ENCODE data around the gene TSR2.
"Not testable (repeated sequence)": the region's sequence is repeated elsewhere in the genome, so short reads cannot be mapped to it uniquely, and the experiment has no call there.

TSR2 gene

DNA sequence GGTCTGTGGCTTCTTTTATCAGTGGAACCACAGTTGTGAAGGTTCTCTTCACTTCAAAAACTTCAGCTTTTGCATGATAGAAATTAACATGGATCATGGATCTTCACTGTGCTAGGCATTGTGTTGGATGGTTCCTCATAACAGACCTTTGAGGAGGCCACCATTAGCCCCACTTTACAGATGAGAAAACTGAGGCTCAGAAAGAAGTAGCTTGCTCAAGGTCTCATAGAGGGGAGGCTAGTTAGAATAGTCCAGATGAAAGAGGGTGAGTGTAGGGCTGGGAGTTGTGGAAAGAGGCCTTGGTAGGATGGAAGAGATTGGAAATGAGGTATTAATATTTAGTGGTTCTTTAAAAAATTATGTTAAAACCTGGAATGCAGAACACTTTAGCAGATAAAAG lies 2.6 kb downstream of the TSR2 start:
- peaks cover 20% of the 10 kb centered on the region for H3K36me3 Mint-ChIP-seq (ENCODE audit: low read depth)
- no peak for DNase-seq (ENCODE audit: low spot score)
- no peak overlapping the region for H3K27ac Mint-ChIP-seq
- H3K27me3 Mint-ChIP-seq (ENCODE audit: low read depth), result no peaks in the 10 kb centered on the region
- H3K4me1 Mint-ChIP-seq (ENCODE audit: low read depth), result peaks cover 15% of the 10 kb centered on the region
- no peak overlapping the region for H3K4me3 Mint-ChIP-seq
- H3K9me3 Mint-ChIP-seq, result no peaks in the 10 kb centered on the region

DNA sequence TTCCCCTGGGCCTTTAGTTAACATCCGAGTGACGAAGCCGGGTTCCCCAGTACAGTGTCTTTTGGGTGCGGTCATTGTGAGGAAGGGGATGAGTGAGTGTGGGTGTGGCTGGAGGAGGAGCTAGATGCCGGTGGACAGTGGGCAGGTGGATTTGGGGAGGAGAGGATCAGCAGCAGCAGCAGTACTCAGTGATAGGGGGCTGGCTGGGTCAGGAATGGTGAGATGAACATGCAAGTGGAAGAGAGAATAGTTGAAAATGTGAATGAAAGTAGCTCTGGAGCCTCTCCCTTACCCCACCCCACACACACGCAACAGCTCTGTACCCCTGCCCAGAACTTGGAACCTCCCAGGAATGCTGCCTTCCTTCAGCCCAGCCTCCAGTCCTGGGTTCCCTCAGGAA lies 4.5 kb downstream of the TSR2 start:
- H3K36me3 Mint-ChIP-seq (ENCODE audit: low read depth), result peaks cover 20% of the 10 kb centered on the region
- no peak overlapping the region for H3K27ac Mint-ChIP-seq
- H3K9me3 Mint-ChIP-seq, result no peaks in the 10 kb centered on the region
- peaks cover 14% of the 10 kb centered on the region for H3K4me1 Mint-ChIP-seq (ENCODE audit: low read depth)
- no peak for DNase-seq (ENCODE audit: low spot score)
- H3K4me3 Mint-ChIP-seq, result no peak overlapping the region
- H3K27me3 Mint-ChIP-seq (ENCODE audit: low read depth), result no peaks in the 10 kb centered on the region

DNA sequence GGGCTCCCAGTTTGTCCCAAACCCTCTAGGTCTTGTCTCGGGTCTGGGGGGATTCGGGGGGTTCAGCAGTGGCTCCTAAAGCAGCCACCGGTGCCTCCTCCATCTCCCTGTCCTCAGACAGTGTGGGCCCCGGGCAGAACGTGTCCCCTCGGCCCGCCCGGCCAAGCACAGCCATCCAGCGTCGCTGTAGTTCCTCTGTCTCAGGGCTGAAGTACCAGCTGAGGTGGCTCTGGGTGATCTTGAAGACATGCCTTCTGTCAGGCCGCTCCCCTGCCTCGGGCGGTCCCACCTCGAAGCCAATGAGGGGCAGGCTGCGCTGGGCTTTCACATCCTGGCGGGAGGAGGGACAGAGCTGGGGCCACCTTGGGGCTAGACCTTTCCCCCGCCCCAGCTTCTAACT lies 5.9 kb downstream of the TSR2 start:
- H3K27ac Mint-ChIP-seq, result no peak overlapping the region
- DNase-seq (ENCODE audit: low spot score), result no peak
- H3K9me3 Mint-ChIP-seq, result no peaks in the 10 kb centered on the region
- peaks cover 11% of the 10 kb centered on the region for H3K4me1 Mint-ChIP-seq (ENCODE audit: low read depth)
- H3K27me3 Mint-ChIP-seq (ENCODE audit: low read depth), result no peaks in the 10 kb centered on the region
- no peak overlapping the region for H3K4me3 Mint-ChIP-seq
- H3K36me3 Mint-ChIP-seq (ENCODE audit: low read depth), result peaks cover 15% of the 10 kb centered on the region

DNA sequence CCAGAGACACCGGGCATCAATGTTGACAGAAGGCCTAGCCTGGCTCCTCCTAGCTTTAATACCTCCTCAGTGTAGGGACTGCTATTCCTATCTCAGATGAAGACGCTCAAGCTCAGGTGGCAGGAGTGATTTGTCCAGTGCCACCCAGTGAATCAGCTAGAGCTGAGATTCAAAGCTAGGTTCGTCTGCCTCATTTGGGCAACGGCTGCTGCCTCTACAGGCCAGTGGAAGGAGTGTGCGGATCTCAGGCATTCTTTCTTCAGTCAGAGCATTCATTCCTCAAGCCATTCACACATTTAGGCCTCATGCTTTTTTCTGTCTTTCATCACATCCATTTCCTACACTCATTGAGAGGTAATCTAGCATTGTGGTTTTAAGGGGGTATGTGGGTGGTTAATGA lies 7.3 kb downstream of the TSR2 start:
- Mint-ChIP-seq H3K27me3 (ENCODE audit: low read depth) (no peaks in the 10 kb centered on the region), H3K36me3 (ENCODE audit: low read depth) (peaks cover 10% of the 10 kb centered on the region), H3K4me1 (ENCODE audit: low read depth) (peaks cover under 1% of the 10 kb centered on the region), H3K9me3 (no peaks in the 10 kb centered on the region), H3K27ac (no peak overlapping the region), H3K4me3 (no peak overlapping the region)
- DNase-seq (ENCODE audit: low spot score), result no peak

DNA sequence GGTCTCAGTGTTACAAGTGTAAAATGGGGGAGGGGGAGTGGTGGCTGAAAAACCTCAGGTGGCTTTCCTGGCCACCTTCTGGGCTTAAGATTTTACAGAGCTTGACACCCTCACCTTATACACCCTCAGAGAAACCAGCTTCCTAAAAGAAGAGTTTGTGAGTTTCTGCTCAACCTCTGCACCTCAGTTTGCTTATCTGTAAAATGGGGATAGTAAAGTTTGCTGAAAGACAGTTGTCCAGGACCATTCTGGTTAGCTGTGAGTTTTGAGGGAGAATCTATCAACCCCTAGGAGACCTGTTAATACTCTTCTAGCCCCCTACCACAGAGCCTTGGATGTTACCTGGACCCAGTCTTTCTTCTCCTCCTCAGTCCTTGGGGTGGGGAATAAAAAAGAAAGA lies 9.7 kb downstream of the TSR2 start:
- H3K4me3 Mint-ChIP-seq, result no peak overlapping the region
- no peak overlapping the region for H3K27ac Mint-ChIP-seq
- H3K4me1 Mint-ChIP-seq (ENCODE audit: low read depth), result no peaks in the 10 kb centered on the region
- no peak for DNase-seq (ENCODE audit: low spot score)
- no peaks in the 10 kb centered on the region for H3K27me3 Mint-ChIP-seq (ENCODE audit: low read depth)
- no peaks in the 10 kb centered on the region for H3K36me3 Mint-ChIP-seq (ENCODE audit: low read depth)
- H3K9me3 Mint-ChIP-seq, result no peaks in the 10 kb centered on the region

DNA sequence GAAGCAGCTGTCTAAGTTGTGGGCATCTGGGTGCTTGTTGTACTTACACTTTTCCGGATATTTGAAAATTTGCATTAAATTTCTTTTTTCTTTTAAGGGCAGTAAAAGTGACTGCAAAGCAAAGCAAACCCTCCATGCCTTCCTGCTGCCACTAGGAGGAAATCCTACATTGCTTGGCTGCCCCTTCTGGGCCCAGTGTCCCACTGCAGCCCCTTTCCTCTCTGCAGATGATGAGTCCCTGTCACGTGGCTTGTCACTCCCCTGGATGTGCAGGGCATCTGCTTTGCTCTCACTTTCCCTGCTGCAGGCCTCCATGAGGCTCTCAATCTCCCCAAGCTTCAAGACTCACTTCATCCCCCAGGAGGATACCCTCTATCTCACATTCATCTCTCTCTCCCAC lies 12.7 kb downstream of the TSR2 start:
- no peaks in the 10 kb centered on the region for H3K9me3 Mint-ChIP-seq
- no peak overlapping the region for H3K4me3 Mint-ChIP-seq
- no peak overlapping the region for H3K27ac Mint-ChIP-seq
- no peak for DNase-seq (ENCODE audit: low spot score)
- no peaks in the 10 kb centered on the region for H3K27me3 Mint-ChIP-seq (ENCODE audit: low read depth)
- no peaks in the 10 kb centered on the region for H3K4me1 Mint-ChIP-seq (ENCODE audit: low read depth)
- no peaks in the 10 kb centered on the region for H3K36me3 Mint-ChIP-seq (ENCODE audit: low read depth)

DNA sequence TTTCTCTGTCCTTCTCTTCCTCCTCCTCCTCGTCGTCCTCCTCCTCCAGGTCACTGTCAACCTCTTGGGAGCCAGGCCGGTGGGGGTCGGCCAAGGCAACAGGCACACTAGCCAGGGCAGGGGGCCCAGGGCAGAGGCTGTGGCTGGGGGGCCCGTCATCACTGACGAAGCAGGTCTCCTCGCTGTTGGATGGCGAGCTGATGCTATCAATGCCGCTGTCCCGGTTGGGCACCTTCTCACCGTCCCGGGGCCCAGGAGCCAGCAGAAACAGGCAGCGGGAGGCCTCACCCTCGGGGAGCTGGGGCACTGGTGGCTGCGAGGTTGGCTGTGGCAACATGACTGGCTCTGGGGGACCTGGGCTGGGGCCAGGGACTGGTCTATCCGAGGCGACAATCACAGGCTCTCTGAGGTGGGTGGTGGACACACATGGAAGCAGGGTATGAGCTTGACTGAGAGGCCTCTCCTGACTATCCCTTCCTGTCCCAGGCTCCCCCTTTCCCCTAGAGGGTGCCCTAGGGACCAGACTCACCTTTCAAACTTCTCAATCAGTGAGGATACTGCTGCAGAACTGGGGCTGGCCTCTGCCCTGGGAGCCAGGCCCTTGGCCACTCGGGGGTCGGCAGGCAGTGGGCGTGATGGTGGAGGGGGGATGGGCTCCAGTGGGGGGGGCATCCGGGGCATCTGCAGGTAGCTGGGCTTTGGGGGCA lies 30.0 kb downstream of the TSR2 start:
- no peak overlapping the region for H3K4me3 Mint-ChIP-seq
- H3K27me3 Mint-ChIP-seq (ENCODE audit: low read depth), result no peaks in the 10 kb centered on the region
- H3K9me3 Mint-ChIP-seq, result no peaks in the 10 kb centered on the region
- no peak overlapping the region for H3K27ac Mint-ChIP-seq
- no peaks in the 10 kb centered on the region for H3K36me3 Mint-ChIP-seq (ENCODE audit: low read depth)
- DNase-seq (ENCODE audit: low spot score), result no peak
- H3K4me1 Mint-ChIP-seq (ENCODE audit: low read depth), result no peaks in the 10 kb centered on the region

DNA sequence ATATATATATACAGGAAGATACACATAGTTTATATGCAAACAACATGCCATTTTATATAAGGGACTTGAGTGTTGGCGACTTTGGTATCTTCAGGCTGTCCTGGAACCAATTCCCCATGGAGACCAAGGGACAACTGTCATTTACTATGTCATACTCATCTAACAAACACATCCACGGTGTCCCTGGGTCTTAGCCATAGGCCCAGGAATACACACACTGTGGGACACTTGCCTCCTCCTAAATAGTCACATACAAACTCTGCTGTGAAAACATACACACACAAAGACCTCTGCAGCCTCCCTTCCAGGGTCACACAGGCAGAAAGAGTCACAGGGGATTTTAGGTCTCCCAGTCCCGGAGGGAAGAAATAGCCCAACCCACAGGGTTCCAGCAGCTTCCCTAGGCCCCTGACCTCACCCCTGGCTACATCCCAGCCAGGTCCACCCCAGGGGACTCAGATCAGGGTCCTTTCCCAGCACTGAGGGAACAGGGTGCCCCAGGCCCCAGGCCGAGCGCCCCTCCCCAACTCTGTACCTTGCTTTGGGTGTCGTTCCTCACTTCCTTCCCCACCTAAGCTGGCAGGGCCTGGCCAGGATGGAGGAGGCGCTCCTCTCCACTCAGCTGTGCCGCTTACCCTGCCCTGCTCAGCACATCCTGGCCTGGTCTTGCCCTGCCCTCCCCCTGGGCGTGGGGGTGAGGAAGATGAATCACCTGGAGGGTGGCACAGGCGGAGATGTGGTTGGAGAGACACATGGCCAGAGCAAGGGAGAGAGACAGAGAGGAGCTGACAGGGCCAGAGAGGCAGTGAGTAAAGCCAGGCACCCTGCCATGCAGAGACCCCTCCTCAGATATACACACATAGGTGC lies 34.0 kb downstream of the TSR2 start:
- H3K27ac Mint-ChIP-seq, result no peak overlapping the region
- no peaks in the 10 kb centered on the region for H3K4me1 Mint-ChIP-seq (ENCODE audit: low read depth)
- no peak for DNase-seq (ENCODE audit: low spot score)
- H3K9me3 Mint-ChIP-seq, result no peaks in the 10 kb centered on the region
- H3K36me3 Mint-ChIP-seq (ENCODE audit: low read depth), result no peaks in the 10 kb centered on the region
- no peak overlapping the region for H3K4me3 Mint-ChIP-seq
- no peaks in the 10 kb centered on the region for H3K27me3 Mint-ChIP-seq (ENCODE audit: low read depth)

DNA sequence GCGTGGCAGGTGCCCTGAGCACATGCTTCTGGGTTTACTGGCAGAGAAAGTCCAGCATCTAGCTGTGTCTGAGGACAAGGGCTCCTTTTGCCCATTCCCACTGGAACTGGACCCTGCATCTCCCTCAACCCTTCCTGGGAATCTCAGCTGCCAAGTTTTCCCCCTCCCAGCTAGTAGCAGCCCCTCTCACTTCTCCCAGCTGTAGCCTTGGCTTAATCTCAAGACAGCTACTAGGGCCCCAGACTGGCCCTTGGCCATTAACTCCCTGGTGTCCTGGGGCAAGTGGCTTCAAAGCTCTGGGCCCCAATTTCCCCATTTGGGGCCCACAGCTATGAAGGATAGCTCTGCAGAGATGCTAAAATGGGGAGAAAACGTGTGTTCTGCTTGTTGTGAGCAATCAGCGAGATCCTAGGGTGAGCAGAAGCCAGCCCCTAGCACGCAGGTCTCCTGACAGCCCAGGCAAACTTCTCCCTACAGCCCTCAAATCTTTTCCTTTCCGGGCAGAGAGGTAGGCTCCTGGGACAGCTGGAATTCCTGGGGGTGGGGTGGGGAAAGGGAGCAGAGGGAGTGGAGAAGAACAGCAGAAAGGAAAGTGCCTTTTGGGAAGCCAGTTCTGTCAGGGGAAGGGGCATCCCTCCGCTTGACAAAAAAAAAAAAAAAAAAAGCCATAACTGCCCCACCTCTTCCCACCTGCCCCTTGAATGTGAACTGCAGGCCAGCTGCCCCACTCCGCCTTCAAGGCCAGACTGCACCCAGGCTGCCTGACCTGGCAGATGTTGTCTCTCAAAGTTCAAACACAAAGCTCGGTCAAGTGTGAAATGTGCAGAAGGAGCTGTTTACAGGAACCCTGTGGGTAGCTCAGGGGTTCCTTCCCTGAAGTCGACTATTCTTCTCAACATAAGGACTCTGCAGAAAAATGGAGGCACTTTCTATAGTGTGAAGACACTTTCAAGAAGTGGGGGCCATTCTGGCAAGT lies 39.2 kb downstream of the TSR2 start:
- Mint-ChIP-seq H3K4me3 (no peak overlapping the region), H3K9me3 (no peaks in the 10 kb centered on the region), H3K27me3 (ENCODE audit: low read depth) (no peaks in the 10 kb centered on the region), H3K4me1 (ENCODE audit: low read depth) (no peaks in the 10 kb centered on the region), H3K27ac (no peak overlapping the region), H3K36me3 (ENCODE audit: low read depth) (no peaks in the 10 kb centered on the region)
- DNase-seq (ENCODE audit: low spot score), result no peak

DNA sequence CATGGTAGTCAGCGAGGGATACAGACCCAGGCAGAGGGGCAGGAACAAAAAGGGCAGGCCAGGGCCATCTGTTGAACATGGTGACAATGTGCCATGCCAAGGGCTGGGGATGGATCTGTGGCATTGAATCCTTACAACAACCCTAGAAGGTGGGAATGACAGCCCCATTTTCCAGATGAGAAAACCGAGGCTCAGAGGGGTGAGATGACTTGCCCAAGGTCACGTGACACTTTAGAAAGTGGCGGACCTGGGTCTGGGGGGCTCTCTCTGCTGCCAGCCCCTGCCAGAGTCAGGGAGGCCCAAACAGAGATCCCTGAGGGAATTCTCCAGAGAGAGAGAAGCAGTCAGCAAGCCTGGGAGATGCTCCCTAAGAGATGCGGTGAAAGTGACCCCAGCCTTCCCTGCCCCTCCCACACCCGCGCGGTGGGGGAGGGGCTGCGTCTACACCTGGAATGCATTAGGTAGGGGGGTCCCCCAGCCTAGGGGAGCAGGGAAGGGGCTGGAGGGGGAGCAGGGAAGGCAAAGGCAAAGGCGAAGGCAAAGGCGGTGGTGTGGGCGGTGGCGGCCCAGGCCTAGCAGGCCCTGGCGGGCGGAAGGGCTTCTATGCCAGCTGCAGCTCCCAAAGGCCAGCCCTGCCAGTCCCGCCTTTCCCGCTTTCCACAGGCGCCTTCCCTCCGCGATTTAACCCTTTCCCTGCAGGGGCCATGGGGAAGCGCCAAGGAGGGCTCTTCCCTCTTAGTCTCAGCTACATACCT lies 42.8 kb downstream of the TSR2 start:
- no peaks in the 10 kb centered on the region for H3K36me3 Mint-ChIP-seq (ENCODE audit: low read depth)

DNA sequence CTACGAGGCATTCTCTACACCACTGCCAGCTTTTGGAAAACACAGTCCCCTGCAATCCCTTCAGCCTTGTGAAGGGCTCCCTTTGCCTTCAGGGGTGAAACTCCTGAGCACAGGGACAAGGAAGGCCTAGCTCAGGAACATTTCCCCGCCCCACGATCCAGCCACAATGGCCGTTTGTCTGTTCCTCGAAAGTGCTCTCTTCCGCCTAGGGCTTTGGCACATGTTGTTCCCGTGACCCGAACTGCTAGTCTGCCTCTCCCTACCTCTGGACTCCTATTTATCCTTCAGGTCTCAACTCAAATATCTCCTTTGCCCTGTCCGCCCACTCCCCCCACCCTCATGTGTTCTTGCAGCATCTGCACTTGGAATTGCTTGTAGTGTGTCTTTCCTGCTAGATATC lies 43.7 kb downstream of the TSR2 start:
- Mint-ChIP-seq H3K27me3 (ENCODE audit: low read depth) (no peaks in the 10 kb centered on the region), H3K4me3 (no peak overlapping the region), H3K4me1 (ENCODE audit: low read depth) (no peaks in the 10 kb centered on the region), H3K27ac (no peak overlapping the region), H3K9me3 (no peaks in the 10 kb centered on the region), H3K36me3 (ENCODE audit: low read depth) (no peaks in the 10 kb centered on the region)
- no peak for DNase-seq (ENCODE audit: low spot score)

More for the DNA sequence above, 42.8 kb downstream of the TSR2 start:
- Mint-ChIP-seq H3K27ac (no peak overlapping the region), H3K27me3 (ENCODE audit: low read depth) (no peaks in the 10 kb centered on the region), H3K9me3 (no peaks in the 10 kb centered on the region), H3K4me3 (no peak overlapping the region), H3K4me1 (ENCODE audit: low read depth) (no peaks in the 10 kb centered on the region)
- DNase-seq (ENCODE audit: low spot score), result no peak

DNA sequence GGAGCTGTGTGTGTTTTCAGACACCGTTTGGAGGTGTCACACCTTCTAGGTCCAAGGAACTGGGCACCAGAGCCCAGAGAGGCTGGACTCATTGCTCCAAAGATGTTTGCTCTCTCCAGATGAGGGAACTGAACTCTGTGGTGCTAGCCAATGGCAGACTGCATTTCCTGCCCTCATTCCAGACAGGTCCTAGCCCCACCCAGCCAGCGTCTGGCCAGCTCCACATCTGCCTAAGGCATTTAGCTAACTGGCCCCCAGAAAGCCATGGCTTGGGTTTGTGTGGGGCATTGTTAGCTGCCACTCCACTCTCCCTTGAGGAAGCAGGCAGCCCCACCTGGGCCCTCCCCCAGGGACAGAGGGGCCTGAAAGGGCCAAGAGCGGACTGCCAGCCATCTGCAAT lies 44.5 kb downstream of the TSR2 start:
- no peaks in the 10 kb centered on the region for H3K9me3 Mint-ChIP-seq
- H3K36me3 Mint-ChIP-seq (ENCODE audit: low read depth), result no peaks in the 10 kb centered on the region
- H3K4me3 Mint-ChIP-seq, result no peak overlapping the region

DNA sequence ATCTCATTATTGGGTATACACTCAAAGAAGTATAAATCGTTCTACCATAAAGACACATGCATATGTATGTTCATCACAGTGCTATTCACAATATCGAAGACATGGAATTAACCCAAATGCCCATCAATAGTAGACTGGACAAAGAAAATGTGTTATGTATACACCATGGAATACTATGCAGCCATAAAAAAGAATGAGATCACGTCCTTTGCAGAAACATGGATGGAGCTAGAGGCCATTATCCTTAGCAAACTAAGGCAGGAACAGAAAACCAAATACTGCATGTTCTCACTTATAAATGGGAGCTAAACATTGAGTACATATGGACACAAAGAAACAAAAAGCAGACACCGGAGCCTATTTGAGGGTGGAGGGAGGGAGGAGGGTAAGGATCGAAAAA lies 49.6 kb downstream of the TSR2 start:
- H3K36me3 Mint-ChIP-seq (ENCODE audit: low read depth); H3K27ac Mint-ChIP-seq; DNase-seq (ENCODE audit: low spot score); H3K4me1 Mint-ChIP-seq (ENCODE audit: low read depth); H3K9me3 Mint-ChIP-seq; H3K4me3 Mint-ChIP-seq: not testable (repeated sequence)
- peaks cover 17% of the 10 kb centered on the region for H3K27me3 Mint-ChIP-seq (ENCODE audit: low read depth)

More for the DNA sequence above, 44.5 kb downstream of the TSR2 start:
- Mint-ChIP-seq H3K4me1 (ENCODE audit: low read depth) (no peaks in the 10 kb centered on the region), H3K27ac (no peak overlapping the region), H3K27me3 (ENCODE audit: low read depth) (no peaks in the 10 kb centered on the region)
- no peak for DNase-seq (ENCODE audit: low spot score)

Data from T-helper 2 cell treated with Interferon-gamma antibody and Interleukin-4, amounts not matched to agents 5 μg/mL and 100 μg/mL, for 36 hours (primary cell).